Measurements from ENCODE around the gene ST6GAL1.
"Not testable (repeated sequence)": the region's sequence is repeated elsewhere in the genome, so short reads cannot be mapped to it uniquely, and the experiment has no call there.

DNA sequence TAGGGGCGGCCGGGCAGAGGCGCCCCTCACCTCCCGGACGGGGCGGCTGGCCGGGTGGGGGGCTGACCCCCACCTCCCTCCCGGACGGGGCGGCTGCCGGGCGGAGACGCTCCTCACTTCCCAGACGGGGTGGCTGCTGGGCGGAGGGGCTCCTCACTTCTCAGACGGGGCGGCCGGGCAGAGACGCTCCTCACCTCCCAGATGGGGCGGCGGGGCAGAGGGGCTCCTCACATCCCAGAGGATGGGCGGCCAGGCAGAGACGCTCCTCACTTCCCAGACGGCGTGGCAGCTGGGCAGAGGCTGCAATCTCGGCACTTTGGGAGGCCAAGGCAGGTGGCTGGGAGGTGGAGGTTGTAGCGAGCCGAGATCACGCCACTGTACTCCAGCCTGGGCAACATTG is 45.5 kb upstream of the ST6GAL1 start:
- TF ChIP-seq, protein P1, sequence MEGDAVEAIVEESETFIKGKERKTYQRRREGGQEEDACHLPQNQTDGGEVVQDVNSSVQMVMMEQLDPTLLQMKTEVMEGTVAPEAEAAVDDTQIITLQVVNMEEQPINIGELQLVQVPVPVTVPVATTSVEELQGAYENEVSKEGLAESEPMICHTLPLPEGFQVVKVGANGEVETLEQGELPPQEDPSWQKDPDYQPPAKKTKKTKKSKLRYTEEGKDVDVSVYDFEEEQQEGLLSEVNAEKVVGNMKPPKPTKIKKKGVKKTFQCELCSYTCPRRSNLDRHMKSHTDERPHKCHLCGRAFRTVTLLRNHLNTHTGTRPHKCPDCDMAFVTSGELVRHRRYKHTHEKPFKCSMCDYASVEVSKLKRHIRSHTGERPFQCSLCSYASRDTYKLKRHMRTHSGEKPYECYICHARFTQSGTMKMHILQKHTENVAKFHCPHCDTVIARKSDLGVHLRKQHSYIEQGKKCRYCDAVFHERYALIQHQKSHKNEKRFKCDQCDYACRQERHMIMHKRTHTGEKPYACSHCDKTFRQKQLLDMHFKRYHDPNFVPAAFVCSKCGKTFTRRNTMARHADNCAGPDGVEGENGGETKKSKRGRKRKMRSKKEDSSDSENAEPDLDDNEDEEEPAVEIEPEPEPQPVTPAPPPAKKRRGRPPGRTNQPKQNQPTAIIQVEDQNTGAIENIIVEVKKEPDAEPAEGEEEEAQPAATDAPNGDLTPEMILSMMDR (IDR thresholded peaks at IDR 0.05) = not testable (repeated sequence)
- TF ChIP-seq POLR2A (IDR thresholded peaks at IDR 0.05) = not testable (repeated sequence)
